HG02678 (cell line): ENCODE measurements around the gene EML2.
"Not testable (repeated sequence)": the region's sequence is repeated elsewhere in the genome, so short reads cannot be mapped to it uniquely, and the experiment has no call there.

Source experiments
- ATAC-seq: cut with Tn5 transposase; IDR thresholded peaks from one replicate; pipeline ENCODE4 v1.9.1; 2021; ENCODE audit warnings: mild to moderate bottlenecking, moderate library complexity; ENCODE audit not compliant: unreplicated experiment

EML2 gene

GRCh38 chr19:45638930-45639729 lies at the start of gene EML2:
Gene EML2 (minus strand): TSS chr19:45639397. CDS start chr19:45639376, 21 bp downstream.
- ATAC-seq: peak; percentile 25

GRCh38 chr19:45687599-45687998 lies 48.4 kb upstream of the EML2 start:
- ATAC-seq: no peak

GRCh38 chr19:45685045-45685444 lies 45.8 kb upstream of the EML2 start:
- not testable (repeated sequence) for ATAC-seq

- no peak for ATAC-seq
Observed at GRCh38 chr19:45682908-45683307, 43.7 kb upstream of the EML2 start.

GRCh38 chr19:45682117-45682516 lies 42.9 kb upstream of the EML2 start:
- ATAC-seq: no peak

- ATAC-seq: peak; percentile 78
Observed at GRCh38 chr19:45681391-45682015, 42.3 kb upstream of the EML2 start.

- ATAC-seq: no peak
Observed at GRCh38 chr19:45677351-45678230, 38.4 kb upstream of the EML2 start.

- ATAC-seq: no peak
Observed at GRCh38 chr19:45676851-45677263, 37.7 kb upstream of the EML2 start.

GRCh38 chr19:45674946-45675345 lies 35.7 kb upstream of the EML2 start:
- no peak for ATAC-seq

- ATAC-seq: peak; percentile 57
Observed at GRCh38 chr19:45670670-45671453, 31.7 kb upstream of the EML2 start.

- no peak for ATAC-seq
Observed at GRCh38 chr19:45668342-45668871, 29.2 kb upstream of the EML2 start.

- no peak for ATAC-seq
Observed at GRCh38 chr19:45667620-45668341, 28.6 kb upstream of the EML2 start, which contains the start of gene GIPR. Gene GIPR (plus strand): TSS chr19:45668221. CDS start chr19:45669521, 1,300 bp downstream.

GRCh38 chr19:45664575-45664974 lies 25.4 kb upstream of the EML2 start:
- no peak for ATAC-seq

GRCh38 chr19:45663800-45664199 lies 24.6 kb upstream of the EML2 start:
- ATAC-seq: no peak

- ATAC-seq: no peak
Observed at GRCh38 chr19:45660636-45661035, 21.4 kb upstream of the EML2 start.

GRCh38 chr19:45659096-45659729 lies 20.0 kb upstream of the EML2 start:
- ATAC-seq: no peak

GRCh38 chr19:45657520-45658167 lies 18.4 kb upstream of the EML2 start:
- no peak for ATAC-seq

- ATAC-seq: no peak
Observed at GRCh38 chr19:45655073-45655472, 15.9 kb upstream of the EML2 start.

GRCh38 chr19:45653634-45654033 lies 14.4 kb upstream of the EML2 start:
- ATAC-seq: no peak
